SIG-M5 treated with dmso at 0.1 percent for 504 hours (cell line): Measurements from ENCODE around the gene SF3B3.
"Not testable (repeated sequence)": the region's sequence is repeated elsewhere in the genome, so short reads cannot be mapped to it uniquely, and the experiment has no call there.

Experiments used
- DNase-seq: peaks from one replicate; lab custom pipeline; 2025; ENCODE audit not compliant: unreplicated experiment; lab: John Stamatoyannopoulos, UW

The SF3B3 gene

DNA sequence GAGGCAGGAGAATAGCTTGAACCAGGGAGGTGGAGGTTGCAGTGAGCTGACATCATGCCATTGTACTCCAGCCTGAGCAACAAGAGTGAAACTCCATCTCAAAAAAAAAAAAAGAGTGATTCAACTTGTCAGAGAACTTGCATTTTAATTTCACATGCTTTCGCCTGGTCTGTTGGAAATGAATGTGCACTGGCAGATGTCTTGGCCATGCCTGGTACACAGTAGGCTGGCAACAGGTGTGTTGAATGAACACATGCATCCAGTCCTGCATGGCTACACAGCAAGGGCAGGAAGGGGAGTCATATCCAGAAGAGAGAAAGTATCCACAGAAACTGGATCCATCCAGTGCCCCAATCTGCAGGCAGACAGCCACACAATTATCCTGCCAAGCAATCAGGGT, 11.8 kb upstream of the SF3B3 start:
- no peak for DNase-seq

DNA sequence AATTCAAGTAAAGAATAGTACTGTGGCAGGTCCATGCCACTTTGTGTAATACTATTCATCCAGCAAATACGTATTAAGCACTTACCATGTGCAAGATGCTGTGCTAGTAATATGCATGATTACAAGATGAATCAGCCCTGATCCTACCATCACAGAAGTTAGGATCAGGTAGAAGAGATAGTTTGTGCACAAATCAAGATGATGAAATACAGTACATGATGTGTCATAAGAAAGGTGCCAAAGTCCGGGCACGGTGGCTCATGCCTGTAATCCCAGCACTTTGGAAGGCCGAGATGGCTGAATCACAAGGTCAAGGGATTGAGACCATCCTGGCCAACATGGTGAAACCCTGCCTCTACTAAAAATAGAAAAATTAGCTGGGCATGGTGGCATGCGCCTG, 11.2 kb upstream of the SF3B3 start:
- DNase-seq = no peak

DNA sequence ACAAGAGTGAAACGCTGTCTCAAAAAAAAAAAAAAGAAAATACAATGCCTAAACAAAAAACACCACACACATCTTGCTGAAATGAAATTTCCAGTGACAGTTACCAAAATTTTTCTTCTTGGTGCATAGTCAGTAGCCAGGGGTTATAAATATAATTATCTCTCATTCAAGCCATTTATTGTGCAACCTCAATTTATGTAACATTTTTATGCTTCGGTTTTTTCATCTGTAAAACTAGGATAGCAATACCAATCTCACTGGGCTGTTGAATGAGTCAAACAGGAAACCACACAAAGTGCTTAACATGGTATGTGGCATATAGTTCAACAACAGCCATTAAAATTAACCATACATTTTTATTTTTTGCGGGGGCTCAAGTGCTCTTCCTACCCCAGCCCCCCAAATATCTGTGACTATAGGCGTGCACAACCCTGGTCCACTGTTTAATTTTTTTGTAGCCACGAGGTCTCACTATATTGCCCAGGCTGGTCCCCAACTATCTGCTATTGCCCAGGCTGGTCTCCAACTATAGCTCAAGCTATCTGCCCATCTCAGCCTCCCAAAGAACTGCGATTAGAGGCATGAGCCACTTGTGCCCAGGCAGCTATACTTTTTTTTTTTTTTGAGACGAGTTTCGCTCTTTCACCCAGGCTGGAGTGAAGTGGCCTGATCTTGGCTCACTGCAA, 2.9 kb upstream of the SF3B3 start:
- DNase-seq = peak; percentile 88

DNA sequence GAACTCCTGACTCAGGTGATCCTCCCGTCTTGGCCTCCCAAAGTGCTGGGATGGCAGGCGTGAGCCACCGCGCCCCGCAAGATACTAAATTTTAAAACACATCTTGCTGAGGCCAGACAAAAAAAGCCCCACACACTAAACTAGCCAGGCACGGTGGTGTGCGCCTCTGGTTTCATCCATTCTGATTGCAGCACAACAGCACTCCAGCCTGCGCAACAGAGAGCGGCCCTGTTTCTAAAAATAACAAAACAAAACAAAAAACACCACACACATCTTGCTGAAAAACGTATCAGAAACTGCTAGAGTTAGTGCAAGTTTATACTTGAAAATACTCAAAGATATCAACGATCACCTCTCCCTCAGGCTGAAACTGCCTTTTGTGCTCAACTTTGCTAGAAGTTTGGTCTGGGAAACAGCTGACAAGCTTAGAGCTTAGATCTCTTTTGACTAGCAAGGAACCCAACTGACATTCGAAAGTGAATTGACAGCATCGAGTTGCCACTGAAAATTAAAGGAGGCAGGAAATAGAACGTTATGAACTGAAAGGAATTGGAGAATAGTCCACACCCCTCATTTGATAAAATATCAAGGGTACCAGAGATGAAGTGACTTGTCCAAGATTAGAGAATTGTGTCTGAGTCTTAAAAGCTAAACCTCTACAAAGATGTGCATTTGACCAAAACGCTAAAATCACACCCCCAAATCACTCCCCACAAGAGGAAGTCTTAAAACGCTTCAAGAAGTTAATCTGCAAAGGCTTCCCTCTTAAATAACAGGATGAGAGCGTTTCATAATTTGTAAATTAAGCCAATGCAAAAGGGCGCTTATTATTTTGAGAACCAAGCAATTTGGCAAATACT, 1.2 kb upstream of the SF3B3 start:
- DNase-seq = peak; percentile 60

DNA sequence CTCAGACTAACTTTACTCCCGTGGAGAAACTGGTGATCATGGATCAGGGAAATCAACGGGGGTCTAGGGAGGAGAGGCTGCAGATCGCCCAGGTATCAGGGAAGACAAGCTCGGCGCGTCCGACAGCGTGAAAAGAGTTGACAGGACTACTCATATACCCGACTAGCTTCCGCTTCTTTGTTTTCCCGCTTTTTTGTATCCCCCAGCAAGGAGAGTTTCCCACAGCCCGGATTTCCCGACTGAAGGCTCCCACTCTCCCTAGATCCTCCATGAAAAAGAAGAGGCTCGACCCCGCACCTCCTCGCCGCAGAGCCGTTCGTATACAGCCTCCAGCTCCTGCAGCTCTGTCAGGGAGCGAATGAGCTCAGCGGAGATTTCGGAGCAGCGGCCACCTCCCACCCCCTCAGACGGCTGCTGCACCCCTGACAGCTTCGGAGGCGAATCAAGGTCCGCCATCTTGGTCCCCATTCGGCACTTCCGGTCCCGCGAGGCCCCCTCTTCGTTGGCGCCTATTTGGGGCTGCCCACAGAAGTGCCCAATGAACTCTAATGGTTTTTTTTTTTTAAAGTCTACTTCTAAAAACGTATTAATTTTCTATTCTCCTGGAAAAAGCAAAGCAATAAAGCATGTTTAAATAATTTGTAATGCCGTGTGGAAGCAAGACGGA, 407 bp upstream of the SF3B3 start, which contains the start of gene COG4:
TSS of gene COG4 (minus strand) at position 479 of the 667 bp plus-strand sequence. CDS start at position 468, 11 bp downstream.
- peak; percentile 84 for DNase-seq

GRCh38 chr16:70524399-70524825, 796 bp downstream of the SF3B3 start:
- DNase-seq = not testable (repeated sequence)

- no peak for DNase-seq
These were observed 2.8 kb downstream of the SF3B3 start for GRCh38 chr16:70526403-70526802.

DNA sequence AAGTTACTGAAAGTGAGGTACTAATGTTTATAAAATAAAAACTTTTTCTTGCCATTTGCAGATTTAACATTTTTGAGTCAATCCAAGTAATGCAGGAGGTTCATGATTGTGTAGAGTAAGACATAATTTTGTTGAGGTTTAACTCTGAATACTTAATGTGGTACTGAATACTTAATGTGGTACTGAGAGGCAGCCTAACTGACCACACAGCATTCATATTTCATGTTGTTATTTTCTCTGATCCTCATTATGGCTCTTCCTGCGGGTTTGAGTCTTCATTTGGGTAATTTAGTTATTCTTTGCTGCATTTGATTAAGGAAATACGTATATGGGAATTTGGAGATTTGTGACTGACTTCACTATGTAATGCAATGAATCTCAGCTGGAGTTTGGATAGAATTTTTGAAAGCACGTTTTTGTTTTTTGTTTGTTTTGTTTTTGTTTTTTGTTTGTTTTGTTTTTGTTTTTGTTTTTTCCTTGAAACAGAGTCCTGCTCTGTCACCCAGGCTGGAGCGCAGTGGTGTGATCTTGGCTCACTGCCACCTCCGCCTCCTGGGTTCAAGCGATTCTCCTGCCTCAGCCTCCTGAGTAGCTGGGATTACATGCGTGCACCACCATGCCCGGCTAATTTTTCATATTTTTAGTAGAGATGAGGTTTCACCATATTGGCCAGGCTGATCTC, 3.8 kb downstream of the SF3B3 start:
- no peak for DNase-seq

GRCh38 chr16:70529051-70529777, 5.6 kb downstream of the SF3B3 start:
- peak; percentile 52 for DNase-seq

GRCh38 chr16:70529954-70530353, 6.3 kb downstream of the SF3B3 start:
- not testable (repeated sequence) for DNase-seq

DNA sequence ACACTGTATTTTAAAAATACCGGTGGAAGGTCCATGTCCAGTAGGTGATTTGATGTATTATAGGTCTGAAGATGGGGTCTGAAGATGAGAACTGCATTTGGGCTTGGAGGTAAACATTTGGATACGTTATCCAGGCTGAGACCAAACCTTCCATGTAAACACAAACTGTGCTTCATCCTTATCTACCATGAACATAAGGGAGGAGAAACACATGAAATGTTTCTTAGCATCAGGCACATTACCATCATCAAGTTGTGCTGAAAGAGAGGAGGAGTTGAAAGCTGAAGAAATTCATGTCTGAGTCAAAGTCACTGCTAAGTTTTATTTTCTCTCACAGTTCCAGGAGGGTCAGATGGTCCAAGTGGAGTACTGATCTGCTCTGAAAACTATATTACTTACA, 11.4 kb downstream of the SF3B3 start:
- DNase-seq = no peak

DNA sequence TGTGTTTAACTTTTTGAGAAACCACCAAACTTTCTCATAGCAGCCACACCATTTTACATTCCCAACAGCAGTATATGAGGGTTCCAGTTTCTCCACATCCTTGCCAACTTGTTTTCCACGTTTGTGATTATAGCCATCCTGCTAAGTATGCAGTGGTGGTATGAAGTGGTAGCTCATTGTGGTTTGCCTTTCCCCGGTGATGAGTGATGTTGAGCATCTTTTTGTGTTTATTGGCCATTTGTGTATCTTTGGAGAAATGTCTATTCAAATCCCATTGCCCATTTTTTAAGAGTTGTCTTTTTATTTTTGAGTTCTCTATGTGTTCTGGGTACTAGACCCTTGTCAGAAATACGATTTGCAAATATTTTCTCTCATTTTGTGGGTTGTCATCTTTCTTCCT, 17.4 kb downstream of the SF3B3 start:
- no peak for DNase-seq

GRCh38 chr16:70544548-70544947, 20.9 kb downstream of the SF3B3 start:
- no peak for DNase-seq

- DNase-seq = no peak
These were observed 25.3 kb downstream of the SF3B3 start for GRCh38 chr16:70548936-70549335.

GRCh38 chr16:70550082-70550481, 26.5 kb downstream of the SF3B3 start:
- no peak for DNase-seq

- DNase-seq = no peak
These were observed 28.2 kb downstream of the SF3B3 start for GRCh38 chr16:70551788-70552187.

- no peak for DNase-seq
These were observed 29.1 kb downstream of the SF3B3 start for GRCh38 chr16:70552675-70553074.

DNA sequence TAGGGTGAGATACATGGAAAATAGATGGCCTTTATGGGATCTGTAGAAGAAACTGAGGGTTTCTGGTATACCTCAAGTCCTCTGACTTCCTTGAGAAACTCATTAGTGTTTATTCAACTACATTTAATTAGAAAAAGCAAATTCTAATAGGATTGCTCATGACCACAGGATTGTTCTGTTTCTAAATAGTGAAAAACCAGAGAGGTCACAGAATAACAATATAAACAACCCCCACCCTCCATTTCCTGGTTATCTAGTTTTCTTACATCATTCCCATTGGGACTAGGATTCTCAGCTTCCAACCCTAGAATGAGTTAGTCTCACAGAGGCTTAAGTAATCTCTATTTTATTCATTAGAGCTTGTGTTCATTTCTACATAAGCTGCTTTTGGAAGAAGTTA, 30.0 kb downstream of the SF3B3 start:
- DNase-seq = no peak

DNA sequence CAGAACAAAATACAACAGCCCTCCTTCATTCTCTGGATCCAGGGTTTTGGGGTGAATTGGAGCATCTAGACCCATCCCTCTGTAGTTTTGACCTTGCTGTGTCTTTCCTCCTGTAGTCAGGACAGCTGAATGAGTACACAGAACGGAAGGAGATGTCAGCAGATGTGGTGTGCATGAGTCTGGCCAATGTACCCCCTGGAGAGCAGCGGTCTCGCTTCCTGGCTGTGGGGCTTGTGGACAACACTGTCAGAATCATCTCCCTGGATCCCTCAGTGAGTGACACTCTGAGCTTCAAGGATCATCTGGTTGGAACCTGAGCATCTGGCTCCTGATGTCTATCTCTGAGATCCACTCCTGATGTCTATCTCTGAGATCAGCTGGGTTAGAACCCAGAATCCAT, 32.4 kb downstream of the SF3B3 start:
- DNase-seq = no peak

- DNase-seq = no peak
These were observed 38.0 kb downstream of the SF3B3 start for GRCh38 chr16:70561623-70562022.
